ENCODE data around the gene ENOX2. TPM values are rescaled to one million over a fixed set of nuclear protein-coding genes. Genes with fewer than 3 reads are reported as not detected.

ENOX2 gene
- total RNA-seq, 1 experiment from 2014 or later: 12.9 TPM

GRCh38 chrX:130625386-130625785, 277.6 kb downstream of the ENOX2 start:
- no peak overlapping the region for H3K4me3 ChIP-seq (replicated peaks in 1 of 2; ENCODE audit: low read depth in 1 of 2, low read length in 2 of 2)
- no peaks in the 10 kb centered on the region for H3K79me2 ChIP-seq (ENCODE audit: insufficient read depth, low read length)
- H2AFZ ChIP-seq (ENCODE audit: low read depth, low read length, poor library complexity, severe bottlenecking): no peak overlapping the region
- no peaks in the 10 kb centered on the region for H3K4me1 ChIP-seq (ENCODE audit: control insufficient read depth in 1 of 2, insufficient read depth in 2 of 2, low read length in 2 of 2)
- no peaks in the 10 kb centered on the region for H3K36me3 ChIP-seq (ENCODE audit: control insufficient read depth in 1 of 2, insufficient read depth in 2 of 2, low read length in 2 of 2)
- H3K9ac ChIP-seq (ENCODE audit: low read length): no peak overlapping the region
- DNase-seq (ENCODE audit: low read depth, low spot score): no peak
- ChIA-PET CTCF (no interaction called here), RAD21 (ENCODE audit: low non-redundant PET in 1 of 2, low total read pairs in 2 of 2, uncharacterized antibody in 2 of 2, unreplicated experiment in 2 of 2) (no interaction called here), POLR2A (no interaction called here)
- intact Hi-C loops (cut with micrococcal nuclease): no loop called here
- no peak for ATAC-seq
- TF ChIP-seq POLR2AphosphoS5 (IDR thresholded peaks at IDR 0.05; ENCODE audit: low read depth, low read length) (no peak), EZH2phosphoT487 (IDR thresholded peaks at IDR 0.05; ENCODE audit: borderline replicate concordance) (no peak), EGR1 (IDR thresholded peaks at IDR 0.05; ENCODE audit: low read depth) (no peak)
- H4K20me1 ChIP-seq (ENCODE audit: insufficient read depth): no peaks in the 10 kb centered on the region
- no peaks in the 10 kb centered on the region for H3K9me2 ChIP-seq (ENCODE audit: insufficient read depth)
- H3K27me3 ChIP-seq (ENCODE audit: insufficient read depth, low read length): no peaks in the 10 kb centered on the region
- H3K4me2 ChIP-seq (ENCODE audit: low read length): no peak overlapping the region
- no TSS peak for BruUV-seq (replicated peaks)
- H3K27ac ChIP-seq (ENCODE audit: low read depth, low read length): no peak overlapping the region
- no peaks in the 10 kb centered on the region for H3K9me3 ChIP-seq (ENCODE audit: control insufficient read depth in 1 of 2, insufficient read depth in 1 of 2, low read depth in 1 of 2, low read length in 2 of 2)

- ChIA-PET RAD21 (ENCODE audit: low non-redundant PET in 1 of 2, low total read pairs in 2 of 2, uncharacterized antibody in 2 of 2, unreplicated experiment in 2 of 2) (no interaction called here), POLR2A (no interaction called here), CTCF (no interaction called here)
- no peaks in the 10 kb centered on the region for H3K9me3 ChIP-seq (ENCODE audit: control insufficient read depth in 1 of 2, insufficient read depth in 1 of 2, low read depth in 1 of 2, low read length in 2 of 2)
- intact Hi-C loops (cut with micrococcal nuclease): no loop called here
- no peaks in the 10 kb centered on the region for H4K20me1 ChIP-seq (ENCODE audit: insufficient read depth)
- no peak overlapping the region for H3K27ac ChIP-seq (ENCODE audit: low read depth, low read length)
- no peaks in the 10 kb centered on the region for H3K9me2 ChIP-seq (ENCODE audit: insufficient read depth)
- no TSS peak for BruUV-seq (replicated peaks)
- no peaks in the 10 kb centered on the region for H3K79me2 ChIP-seq (ENCODE audit: insufficient read depth, low read length)
- no peak overlapping the region for H2AFZ ChIP-seq (ENCODE audit: low read depth, low read length, poor library complexity, severe bottlenecking)
- H3K36me3 ChIP-seq (ENCODE audit: control insufficient read depth in 1 of 2, insufficient read depth in 2 of 2, low read length in 2 of 2): no peaks in the 10 kb centered on the region
- H3K9ac ChIP-seq (ENCODE audit: low read length): no peak overlapping the region
- H3K4me2 ChIP-seq (ENCODE audit: low read length): no peak overlapping the region
- H3K4me1 ChIP-seq (ENCODE audit: control insufficient read depth in 1 of 2, insufficient read depth in 2 of 2, low read length in 2 of 2): no peaks in the 10 kb centered on the region
- no peak for DNase-seq (ENCODE audit: low read depth, low spot score)
- H3K27me3 ChIP-seq (ENCODE audit: insufficient read depth, low read length): no peaks in the 10 kb centered on the region
- ATAC-seq: no peak
- no peak overlapping the region for H3K4me3 ChIP-seq (replicated peaks in 1 of 2; ENCODE audit: low read depth in 1 of 2, low read length in 2 of 2)
- TF ChIP-seq RAD21 (IDR thresholded peaks at IDR 0.05; ENCODE audit: low read depth) (no peak), TCF7L2 (IDR thresholded peaks at IDR 0.05; ENCODE audit: borderline replicate concordance, extremely low read depth, insufficient read depth, insufficient read length) (no peak), ZNF274 (IDR thresholded peaks at IDR 0.05; ENCODE audit: low read depth, low read length) (no peak), YY1 (IDR thresholded peaks at IDR 0.05; ENCODE audit: extremely low read depth, insufficient replicate concordance, low read depth, low read length) (no peak), SP1 (IDR thresholded peaks at IDR 0.05; ENCODE audit: low read depth) (no peak)
- TF ChIP-seq, protein P1, sequence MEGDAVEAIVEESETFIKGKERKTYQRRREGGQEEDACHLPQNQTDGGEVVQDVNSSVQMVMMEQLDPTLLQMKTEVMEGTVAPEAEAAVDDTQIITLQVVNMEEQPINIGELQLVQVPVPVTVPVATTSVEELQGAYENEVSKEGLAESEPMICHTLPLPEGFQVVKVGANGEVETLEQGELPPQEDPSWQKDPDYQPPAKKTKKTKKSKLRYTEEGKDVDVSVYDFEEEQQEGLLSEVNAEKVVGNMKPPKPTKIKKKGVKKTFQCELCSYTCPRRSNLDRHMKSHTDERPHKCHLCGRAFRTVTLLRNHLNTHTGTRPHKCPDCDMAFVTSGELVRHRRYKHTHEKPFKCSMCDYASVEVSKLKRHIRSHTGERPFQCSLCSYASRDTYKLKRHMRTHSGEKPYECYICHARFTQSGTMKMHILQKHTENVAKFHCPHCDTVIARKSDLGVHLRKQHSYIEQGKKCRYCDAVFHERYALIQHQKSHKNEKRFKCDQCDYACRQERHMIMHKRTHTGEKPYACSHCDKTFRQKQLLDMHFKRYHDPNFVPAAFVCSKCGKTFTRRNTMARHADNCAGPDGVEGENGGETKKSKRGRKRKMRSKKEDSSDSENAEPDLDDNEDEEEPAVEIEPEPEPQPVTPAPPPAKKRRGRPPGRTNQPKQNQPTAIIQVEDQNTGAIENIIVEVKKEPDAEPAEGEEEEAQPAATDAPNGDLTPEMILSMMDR (IDR thresholded peaks at IDR 0.05 in 2 of 3, conservative IDR thresholded peaks at IDR 0.05 in 1 of 3; ENCODE audit: borderline replicate concordance in 1 of 3, insufficient read depth in 1 of 3, low read depth in 2 of 3, low read length in 2 of 3): no peak
These were observed 279.5 kb downstream of the ENOX2 start for GRCh38 chrX:130623518-130623917.

All from HCT116 (cell line).